GM19467 (cell line): ENCODE measurements around the gene RASL12.
"Not testable (repeated sequence)": the region's sequence is repeated elsewhere in the genome, so short reads cannot be mapped to it uniquely, and the experiment has no call there.

Experiments
- ATAC-seq: cut with Tn5 transposase; IDR thresholded peaks from one replicate; pipeline ENCODE4 v1.9.1; 2021; ENCODE audit warnings: mild to moderate bottlenecking, moderate library complexity; ENCODE audit not compliant: unreplicated experiment

The RASL12 gene

GRCh38 chr15:65067645-65068402 lies at the start of gene RASL12:
RASL12 (minus strand) TSS chr15:65067991; CDS start chr15:65067835, 156 bp downstream.
- no peak for ATAC-seq

- ATAC-seq = no peak
These were observed 47.8 kb upstream of the RASL12 start for GRCh38 chr15:65115542-65115941.

GRCh38 chr15:65115086-65115485 lies 47.3 kb upstream of the RASL12 start, which contains the start of gene UBAP1L:
UBAP1L (minus strand) TSS chr15:65115200; CDS start chr15:65106215, 8,985 bp downstream.
- no peak for ATAC-seq

GRCh38 chr15:65110676-65111292 lies 43.0 kb upstream of the RASL12 start:
- no peak for ATAC-seq

- ATAC-seq = no peak
These were observed 38.3 kb upstream of the RASL12 start for GRCh38 chr15:65106011-65106590.

- ATAC-seq = no peak
These were observed 37.2 kb upstream of the RASL12 start for GRCh38 chr15:65105038-65105437.

GRCh38 chr15:65102912-65103311 lies 35.1 kb upstream of the RASL12 start:
- no peak for ATAC-seq

- no peak for ATAC-seq
These were observed 34.3 kb upstream of the RASL12 start for GRCh38 chr15:65101891-65102708.

GRCh38 chr15:65101411-65101890 lies 33.7 kb upstream of the RASL12 start:
- ATAC-seq = no peak

GRCh38 chr15:65100442-65100841 lies 32.7 kb upstream of the RASL12 start:
- no peak for ATAC-seq

- ATAC-seq = not testable (repeated sequence)
These were observed 32.0 kb upstream of the RASL12 start for GRCh38 chr15:65099801-65100200.

- no peak for ATAC-seq
These were observed 31.5 kb upstream of the RASL12 start for GRCh38 chr15:65099336-65099735.

- ATAC-seq = no peak
These were observed 30.0 kb upstream of the RASL12 start for GRCh38 chr15:65097651-65098263.

GRCh38 chr15:65096481-65097385 lies 28.9 kb upstream of the RASL12 start:
- ATAC-seq = no peak

GRCh38 chr15:65095747-65096104 lies 27.9 kb upstream of the RASL12 start:
- no peak for ATAC-seq

GRCh38 chr15:65095011-65095746 lies 27.4 kb upstream of the RASL12 start:
- no peak for ATAC-seq

GRCh38 chr15:65094294-65094995 lies 26.7 kb upstream of the RASL12 start:
- ATAC-seq = no peak

- not testable (repeated sequence) for ATAC-seq
These were observed 26.0 kb upstream of the RASL12 start for GRCh38 chr15:65093793-65094170.
